ENCODE measurements around the gene LIME1. TPM values are rescaled to one million over a fixed set of nuclear protein-coding genes. Genes with fewer than 3 reads are reported as not detected.

Gene LIME1
- total RNA-seq, 4 donors from 2014 or later: 12.2 to 36.5 (median 16.9) TPM

DNA sequence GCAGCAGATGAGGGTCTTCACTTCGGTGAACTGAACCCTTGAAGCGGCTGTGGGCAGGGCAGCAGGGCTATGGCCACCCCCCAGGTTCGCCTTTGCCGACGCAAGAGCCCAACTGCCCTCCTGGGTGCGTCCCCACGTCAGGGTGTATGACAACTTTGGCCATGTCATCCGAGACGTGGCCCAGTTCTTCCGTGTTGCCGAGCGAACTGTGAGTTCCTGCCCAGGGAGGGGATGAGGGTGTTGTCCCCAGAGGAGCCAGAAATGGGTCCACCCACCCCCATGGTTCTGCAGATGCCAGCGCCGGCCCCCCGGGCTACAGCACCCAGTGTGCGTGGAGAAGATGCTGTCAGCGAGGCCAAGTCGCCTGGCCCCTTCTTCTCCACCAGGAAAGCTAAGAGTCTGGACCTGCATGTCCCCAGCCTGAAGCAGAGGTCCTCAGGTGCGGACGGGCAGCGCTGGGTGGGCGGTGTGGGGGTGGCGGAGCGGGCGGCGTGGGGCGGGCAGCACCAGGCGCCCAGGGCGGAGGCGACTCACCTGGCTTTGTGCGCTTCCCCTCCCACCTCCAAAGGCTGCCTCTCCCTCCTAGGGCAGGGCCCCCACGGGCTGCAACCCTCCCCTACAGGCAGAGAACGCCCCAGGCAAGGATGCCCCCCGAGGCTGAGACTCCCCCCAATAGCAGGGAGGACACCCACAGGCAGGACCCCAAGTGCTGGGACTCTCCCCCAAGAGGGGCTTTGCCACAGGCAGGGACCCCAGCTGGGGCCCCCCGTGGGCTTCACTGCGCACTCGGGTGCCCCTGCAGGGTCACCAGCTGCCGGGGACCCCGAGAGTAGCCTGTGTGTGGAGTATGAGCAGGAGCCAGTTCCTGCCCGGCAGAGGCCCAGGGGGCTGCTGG, 46.2 kb upstream of the LIME1 start:
- H3K4me3 ChIP-seq: no peak overlapping the region
- no peaks in the 10 kb centered on the region for H3K9me3 ChIP-seq
- H3K36me3 ChIP-seq: no peaks in the 10 kb centered on the region
- H3K4me1 ChIP-seq: peaks cover 78% of the 10 kb centered on the region
- DNase-seq (ENCODE audit: low spot score in 2 of 2): no peak
- no peak for TF ChIP-seq POLR2AphosphoS5 (IDR thresholded peaks at IDR 0.05)
- TF ChIP-seq, protein P1, sequence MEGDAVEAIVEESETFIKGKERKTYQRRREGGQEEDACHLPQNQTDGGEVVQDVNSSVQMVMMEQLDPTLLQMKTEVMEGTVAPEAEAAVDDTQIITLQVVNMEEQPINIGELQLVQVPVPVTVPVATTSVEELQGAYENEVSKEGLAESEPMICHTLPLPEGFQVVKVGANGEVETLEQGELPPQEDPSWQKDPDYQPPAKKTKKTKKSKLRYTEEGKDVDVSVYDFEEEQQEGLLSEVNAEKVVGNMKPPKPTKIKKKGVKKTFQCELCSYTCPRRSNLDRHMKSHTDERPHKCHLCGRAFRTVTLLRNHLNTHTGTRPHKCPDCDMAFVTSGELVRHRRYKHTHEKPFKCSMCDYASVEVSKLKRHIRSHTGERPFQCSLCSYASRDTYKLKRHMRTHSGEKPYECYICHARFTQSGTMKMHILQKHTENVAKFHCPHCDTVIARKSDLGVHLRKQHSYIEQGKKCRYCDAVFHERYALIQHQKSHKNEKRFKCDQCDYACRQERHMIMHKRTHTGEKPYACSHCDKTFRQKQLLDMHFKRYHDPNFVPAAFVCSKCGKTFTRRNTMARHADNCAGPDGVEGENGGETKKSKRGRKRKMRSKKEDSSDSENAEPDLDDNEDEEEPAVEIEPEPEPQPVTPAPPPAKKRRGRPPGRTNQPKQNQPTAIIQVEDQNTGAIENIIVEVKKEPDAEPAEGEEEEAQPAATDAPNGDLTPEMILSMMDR (IDR thresholded peaks at IDR 0.05): no peak
- no peak for TF ChIP-seq POLR2A (IDR thresholded peaks at IDR 0.05)
- no peak for TF ChIP-seq EP300 (IDR thresholded peaks at IDR 0.05)
- no peak overlapping the region for H3K27ac ChIP-seq
- H3K27me3 ChIP-seq: no peaks in the 10 kb centered on the region
- 41% methylated on average over 10 of the region's 40 CpGs for WGBS

DNA sequence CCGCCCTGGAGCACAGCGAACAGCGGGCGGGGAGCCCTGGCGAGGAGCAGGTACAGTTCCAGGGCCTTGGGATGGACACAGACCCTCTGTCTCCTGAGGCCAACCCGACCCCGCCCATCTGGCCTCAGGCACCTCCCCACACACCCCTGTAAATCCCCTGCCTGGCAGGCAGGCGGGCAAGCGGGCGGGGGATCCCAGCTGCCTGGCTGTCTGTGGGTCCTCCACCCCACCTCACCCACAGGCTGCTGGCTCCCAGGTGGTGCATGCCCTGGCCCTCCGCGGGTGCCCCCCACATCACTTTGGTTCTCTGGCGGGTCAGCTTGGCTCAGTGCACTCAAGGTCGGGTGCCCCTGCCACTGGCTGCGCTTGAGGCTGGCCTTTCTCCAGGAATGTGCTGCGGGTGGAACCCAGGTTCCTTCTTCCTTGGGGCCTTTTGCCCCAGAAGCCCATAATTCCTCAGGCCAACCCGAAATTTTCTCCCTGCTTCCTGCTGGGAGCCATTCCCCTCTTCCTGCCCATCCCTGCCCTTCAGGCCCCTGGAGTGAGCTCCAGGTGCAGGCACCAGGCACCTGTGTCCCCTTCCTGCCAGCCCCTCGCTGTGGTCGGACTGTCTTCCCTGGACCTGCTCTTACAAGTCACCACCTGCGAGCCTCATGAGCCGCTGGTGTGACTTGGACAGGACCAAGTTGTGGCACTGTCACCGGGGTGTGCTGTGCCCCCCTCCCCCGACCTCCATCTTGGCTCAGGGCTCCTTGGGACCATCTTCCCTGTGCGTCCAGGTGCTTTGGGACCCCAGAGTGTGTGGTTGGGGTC, 45.4 kb upstream of the LIME1 start:
- H3K4me1 ChIP-seq: peaks cover 78% of the 10 kb centered on the region
- DNase-seq (ENCODE audit: low spot score in 2 of 2): peak in 1 of 2 donors; percentile 62
- WGBS: 65% methylated on average over 16 of the region's 24 CpGs

DNA sequence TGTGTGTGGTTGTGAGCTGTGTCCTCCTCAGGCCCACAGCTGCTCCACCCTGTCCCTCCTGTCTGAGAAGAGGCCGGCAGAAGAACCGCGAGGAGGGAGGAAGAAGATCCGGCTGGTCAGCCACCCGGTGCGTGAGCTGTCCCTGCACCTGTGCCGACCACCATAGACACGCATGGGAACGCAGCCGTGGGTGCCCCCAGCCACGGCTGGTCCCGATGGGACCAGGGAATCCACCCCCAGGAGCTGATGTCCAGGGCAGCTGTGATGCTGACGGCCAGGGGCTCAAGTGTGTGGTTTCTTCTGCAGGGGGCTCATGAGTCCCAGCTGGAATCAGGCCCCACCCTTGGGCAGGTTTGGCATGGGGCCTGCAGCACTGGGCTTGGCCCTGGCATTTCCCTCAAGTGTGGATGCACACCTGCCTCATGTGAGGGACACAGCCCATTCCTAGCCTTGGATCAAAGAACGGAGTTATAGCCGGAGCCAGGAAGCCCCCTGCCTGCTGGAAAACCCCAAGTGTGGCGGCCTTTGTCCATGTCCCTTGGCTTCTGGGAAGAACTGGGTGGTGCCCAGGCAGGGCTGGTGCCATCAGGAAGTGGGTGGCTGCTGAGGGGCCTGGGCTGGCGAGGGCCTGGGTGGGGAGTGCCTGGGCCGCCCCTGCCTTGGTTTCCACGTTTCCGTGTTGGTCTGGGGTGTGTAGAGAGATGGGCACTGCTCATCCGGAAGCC, 44.6 kb upstream of the LIME1 start:
- Histone ChIP-seq H3K4me1 (peaks cover 78% of the 10 kb centered on the region), H3K36me3 (no peaks in the 10 kb centered on the region), H3K4me3 (no peak overlapping the region), H3K9me3 (no peaks in the 10 kb centered on the region), H3K27me3 (no peaks in the 10 kb centered on the region), H3K27ac (peak overlapping the region; percentile 20)
- WGBS: 73% methylated on average over 9 of the region's 21 CpGs
- no peak for TF ChIP-seq EP300 (IDR thresholded peaks at IDR 0.05)
- TF ChIP-seq, protein P1 (IDR thresholded peaks at IDR 0.05): no peak
- no peak for TF ChIP-seq POLR2A (IDR thresholded peaks at IDR 0.05)
- TF ChIP-seq POLR2AphosphoS5 (IDR thresholded peaks at IDR 0.05): no peak
- peak in 1 of 2 donors; percentile 62 for DNase-seq (ENCODE audit: low spot score in 2 of 2)

More for the DNA sequence above, 45.4 kb upstream of the LIME1 start:
- no peak overlapping the region for H3K4me3 ChIP-seq
- H3K9me3 ChIP-seq: no peaks in the 10 kb centered on the region
- TF ChIP-seq POLR2AphosphoS5 (IDR thresholded peaks at IDR 0.05) (no peak), EP300 (IDR thresholded peaks at IDR 0.05) (no peak), POLR2A (IDR thresholded peaks at IDR 0.05) (no peak)
- TF ChIP-seq, protein P1 (IDR thresholded peaks at IDR 0.05): no peak
- peak overlapping the region; percentile 3 for H3K27ac ChIP-seq
- H3K27me3 ChIP-seq: no peaks in the 10 kb centered on the region
- no peaks in the 10 kb centered on the region for H3K36me3 ChIP-seq

DNA sequence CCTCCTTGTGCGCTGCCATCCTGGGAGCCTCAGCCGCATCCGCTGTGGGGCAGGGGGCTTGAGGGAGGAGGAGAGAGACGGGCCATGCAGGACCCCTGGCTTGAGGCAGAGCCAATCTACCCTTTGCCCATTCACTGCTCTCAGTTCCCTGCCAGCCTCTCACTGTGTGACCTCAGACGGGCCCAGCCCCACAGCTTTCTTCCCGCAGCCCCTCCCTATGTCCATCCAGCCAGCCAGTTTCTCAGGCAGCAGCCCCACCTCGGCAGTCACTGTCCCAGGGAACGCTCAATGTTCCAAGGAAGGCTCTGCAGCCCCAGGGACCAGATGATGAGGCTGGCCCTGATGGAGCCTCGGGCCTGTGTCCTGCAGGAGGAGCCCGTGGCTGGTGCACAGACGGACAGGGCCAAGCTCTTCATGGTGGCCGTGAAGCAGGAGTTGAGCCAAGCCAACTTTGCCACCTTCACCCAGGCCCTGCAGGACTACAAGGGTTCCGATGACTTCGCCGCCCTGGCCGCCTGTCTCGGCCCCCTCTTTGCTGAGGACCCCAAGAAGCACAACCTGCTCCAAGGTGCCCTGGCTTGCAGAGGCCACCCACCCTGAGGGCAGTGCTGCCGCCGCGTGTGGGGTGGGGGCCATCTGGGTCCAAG, 43.9 kb upstream of the LIME1 start:
- 46% methylated on average over 15 of the region's 20 CpGs for WGBS
- Histone ChIP-seq H3K27me3 (no peaks in the 10 kb centered on the region), H3K4me3 (no peak overlapping the region), H3K36me3 (no peaks in the 10 kb centered on the region), H3K4me1 (peaks cover 78% of the 10 kb centered on the region), H3K27ac (peak overlapping the region; percentile 20), H3K9me3 (no peaks in the 10 kb centered on the region)
- DNase-seq (ENCODE audit: low spot score in 2 of 2): peak in 1 of 2 donors; percentile 62
- TF ChIP-seq POLR2A (IDR thresholded peaks at IDR 0.05): no peak
- TF ChIP-seq EP300 (IDR thresholded peaks at IDR 0.05): no peak
- TF ChIP-seq, protein P1 (IDR thresholded peaks at IDR 0.05): no peak
- TF ChIP-seq POLR2AphosphoS5 (IDR thresholded peaks at IDR 0.05): no peak

All from suprapubic skin (tissue), 4 donors.